SU-DHL-6 (cell line): ENCODE results near the gene PTPN21.

ENCODE experiments used
- EZH2phosphoT487 ChIP-seq: fragments of 200-600 bp; sonication (generic), shearing (Covaris generic); conservative IDR thresholded peaks from 2 replicates; pipeline ENCODE4 v1.6.1; 2018; ENCODE audit warnings: mild to moderate bottlenecking, antibody characterized with exemption, low read length, moderate library complexity, mixed read lengths
- TF ChIP-seq, protein P1 (sequence below): fragments of 200-600 bp; sonication (generic); IDR thresholded peaks from one replicate; pipeline ENCODE4 v1.5.1; 2017; ENCODE audit warnings: antibody characterized with exemption, mild to moderate bottlenecking, low read length, moderate library complexity; ENCODE audit not compliant: insufficient read depth, poor library complexity, severe bottlenecking

DNA sequence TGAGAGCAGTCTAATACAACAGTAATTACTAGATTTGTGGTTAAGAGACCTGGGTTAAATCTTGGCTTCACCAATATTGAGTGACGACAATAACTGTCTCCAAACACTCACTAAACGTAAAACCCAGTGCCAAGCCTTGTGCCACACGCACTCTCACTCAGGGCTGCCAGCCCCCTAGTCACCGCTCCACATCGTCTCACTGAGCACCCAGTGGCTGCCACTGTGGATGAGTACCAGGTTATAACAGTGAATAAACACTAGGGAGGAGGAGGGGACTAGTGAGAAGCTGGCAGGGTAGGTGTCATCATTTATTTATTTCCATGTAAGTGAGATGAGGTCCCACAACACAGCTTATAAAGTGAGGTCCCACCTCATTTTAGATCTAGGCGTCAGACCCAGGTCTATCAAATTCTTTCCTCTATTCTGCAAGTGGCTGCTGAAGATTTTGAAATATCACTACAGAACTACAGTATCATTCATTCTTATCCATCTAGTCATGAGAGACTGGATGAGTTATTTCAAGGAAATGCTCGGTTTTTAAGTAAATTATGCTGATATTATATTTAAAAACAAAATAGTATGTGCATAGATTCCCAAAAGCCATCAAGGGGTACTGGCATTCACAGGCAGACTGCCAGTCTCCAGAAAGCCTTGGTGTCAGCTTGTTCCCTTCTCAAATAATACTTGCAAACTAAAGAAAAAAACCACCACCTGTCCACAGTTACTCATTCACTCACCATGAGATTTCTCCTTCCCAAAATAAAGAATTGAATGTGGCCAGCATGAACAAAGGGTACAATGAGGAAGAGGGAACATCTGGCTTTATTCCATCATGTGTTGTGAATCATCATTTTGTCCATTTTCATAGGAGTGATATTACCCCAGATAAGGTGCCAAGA is 84.0 kb downstream of the PTPN21 start:
- TF ChIP-seq, protein P1, sequence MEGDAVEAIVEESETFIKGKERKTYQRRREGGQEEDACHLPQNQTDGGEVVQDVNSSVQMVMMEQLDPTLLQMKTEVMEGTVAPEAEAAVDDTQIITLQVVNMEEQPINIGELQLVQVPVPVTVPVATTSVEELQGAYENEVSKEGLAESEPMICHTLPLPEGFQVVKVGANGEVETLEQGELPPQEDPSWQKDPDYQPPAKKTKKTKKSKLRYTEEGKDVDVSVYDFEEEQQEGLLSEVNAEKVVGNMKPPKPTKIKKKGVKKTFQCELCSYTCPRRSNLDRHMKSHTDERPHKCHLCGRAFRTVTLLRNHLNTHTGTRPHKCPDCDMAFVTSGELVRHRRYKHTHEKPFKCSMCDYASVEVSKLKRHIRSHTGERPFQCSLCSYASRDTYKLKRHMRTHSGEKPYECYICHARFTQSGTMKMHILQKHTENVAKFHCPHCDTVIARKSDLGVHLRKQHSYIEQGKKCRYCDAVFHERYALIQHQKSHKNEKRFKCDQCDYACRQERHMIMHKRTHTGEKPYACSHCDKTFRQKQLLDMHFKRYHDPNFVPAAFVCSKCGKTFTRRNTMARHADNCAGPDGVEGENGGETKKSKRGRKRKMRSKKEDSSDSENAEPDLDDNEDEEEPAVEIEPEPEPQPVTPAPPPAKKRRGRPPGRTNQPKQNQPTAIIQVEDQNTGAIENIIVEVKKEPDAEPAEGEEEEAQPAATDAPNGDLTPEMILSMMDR: no peak
- no peak for TF ChIP-seq EZH2phosphoT487
